Chondrocyte (in vitro differentiated cells): ENCODE measurements around the gene USP4. TPM values are rescaled to one million over a fixed set of nuclear protein-coding genes. Genes with fewer than 3 reads are reported as not detected.
"Not testable (repeated sequence)": the region's sequence is repeated elsewhere in the genome, so short reads cannot be mapped to it uniquely, and the experiment has no call there.

Source experiments
- DNase-seq: peaks from one replicate; pipeline ENCODE4 v3.0.0; 2021; ENCODE audit warnings: mixed read lengths, low spot score
- H3K27ac Mint-ChIP-seq: one replicate; pipeline ENCODE4 v1.8.0; 2021; ENCODE audit warnings: mild to moderate bottlenecking, moderate library complexity, mixed read lengths; ENCODE audit not compliant: unreplicated experiment
- H3K27me3 Mint-ChIP-seq: 2 replicates; pipeline ENCODE4 v1.8.0; 2021; ENCODE audit warnings: low read depth, mixed read lengths
- H3K36me3 Mint-ChIP-seq: 2 replicates; pipeline ENCODE4 v1.8.0; 2021; ENCODE audit warnings: low read depth, mixed read lengths
- H3K4me1 Mint-ChIP-seq: 2 replicates; pipeline ENCODE4 v1.8.0; 2021; ENCODE audit warnings: low read depth, mild to moderate bottlenecking, mixed read lengths
- H3K4me3 Mint-ChIP-seq: one replicate; pipeline ENCODE4 v1.8.0; 2021; ENCODE audit warnings: mild to moderate bottlenecking, moderate library complexity, mixed read lengths; ENCODE audit not compliant: unreplicated experiment
- H3K9me3 Mint-ChIP-seq: 2 replicates; pipeline ENCODE4 v1.8.0; 2021; ENCODE audit warnings: low read depth, mixed read lengths
- total RNA-seq: library from RNA; stranded (reverse); gene quantifications from 3 replicates; pipeline ENCODE4 v1.2.1, GENCODE V29; 2021
- TF ChIP-seq, protein P1 (sequence below): fragments of 200-600 bp; sonication (generic); IDR thresholded peaks from 2 replicates; pipeline ENCODE4 v1.5.0; 2021; ENCODE audit warnings: antibody characterized with exemption, mild to moderate bottlenecking, moderate library complexity

Gene USP4
- total RNA-seq, 1 donor from 2014 or later, result 31.9 TPM

DNA sequence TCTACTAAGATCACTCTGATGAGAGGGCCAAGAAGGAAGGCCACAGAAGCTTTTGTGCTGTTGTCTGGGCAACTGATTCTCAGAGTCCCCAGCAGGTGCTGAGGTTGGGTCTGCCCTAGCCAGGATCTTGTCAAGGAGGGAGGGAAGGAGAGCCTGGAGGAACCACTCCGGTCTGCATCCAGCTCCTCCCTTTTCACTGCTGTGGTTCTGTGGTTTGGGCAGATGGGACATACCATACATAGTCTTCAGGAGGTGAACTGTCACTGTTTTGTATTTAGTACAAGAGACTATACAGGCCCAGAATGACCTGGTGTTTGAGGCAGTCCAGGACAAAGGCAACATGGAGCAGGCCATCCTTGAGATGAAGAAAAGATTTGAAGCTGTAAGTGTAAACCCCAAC lies 84.7 kb downstream of the USP4 start:
- Mint-ChIP-seq H3K4me1 (no peaks in the 10 kb centered on the region), H3K9me3 (no peaks in the 10 kb centered on the region), H3K4me3 (no peak overlapping the region), H3K27me3 (no peaks in the 10 kb centered on the region), H3K36me3 (no peaks in the 10 kb centered on the region), H3K27ac (no peak overlapping the region)
- no peak for DNase-seq
- TF ChIP-seq, protein P1, sequence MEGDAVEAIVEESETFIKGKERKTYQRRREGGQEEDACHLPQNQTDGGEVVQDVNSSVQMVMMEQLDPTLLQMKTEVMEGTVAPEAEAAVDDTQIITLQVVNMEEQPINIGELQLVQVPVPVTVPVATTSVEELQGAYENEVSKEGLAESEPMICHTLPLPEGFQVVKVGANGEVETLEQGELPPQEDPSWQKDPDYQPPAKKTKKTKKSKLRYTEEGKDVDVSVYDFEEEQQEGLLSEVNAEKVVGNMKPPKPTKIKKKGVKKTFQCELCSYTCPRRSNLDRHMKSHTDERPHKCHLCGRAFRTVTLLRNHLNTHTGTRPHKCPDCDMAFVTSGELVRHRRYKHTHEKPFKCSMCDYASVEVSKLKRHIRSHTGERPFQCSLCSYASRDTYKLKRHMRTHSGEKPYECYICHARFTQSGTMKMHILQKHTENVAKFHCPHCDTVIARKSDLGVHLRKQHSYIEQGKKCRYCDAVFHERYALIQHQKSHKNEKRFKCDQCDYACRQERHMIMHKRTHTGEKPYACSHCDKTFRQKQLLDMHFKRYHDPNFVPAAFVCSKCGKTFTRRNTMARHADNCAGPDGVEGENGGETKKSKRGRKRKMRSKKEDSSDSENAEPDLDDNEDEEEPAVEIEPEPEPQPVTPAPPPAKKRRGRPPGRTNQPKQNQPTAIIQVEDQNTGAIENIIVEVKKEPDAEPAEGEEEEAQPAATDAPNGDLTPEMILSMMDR, result no peak

GRCh38 chr3:49253512-49253911 lies 86.3 kb downstream of the USP4 start:
- Mint-ChIP-seq H3K9me3 (no peaks in the 10 kb centered on the region), H3K36me3 (no peaks in the 10 kb centered on the region), H3K27ac (no peak overlapping the region), H3K27me3 (no peaks in the 10 kb centered on the region), H3K4me1 (no peaks in the 10 kb centered on the region), H3K4me3 (no peak overlapping the region)
- TF ChIP-seq, protein P1, result no peak
- no peak for DNase-seq

DNA sequence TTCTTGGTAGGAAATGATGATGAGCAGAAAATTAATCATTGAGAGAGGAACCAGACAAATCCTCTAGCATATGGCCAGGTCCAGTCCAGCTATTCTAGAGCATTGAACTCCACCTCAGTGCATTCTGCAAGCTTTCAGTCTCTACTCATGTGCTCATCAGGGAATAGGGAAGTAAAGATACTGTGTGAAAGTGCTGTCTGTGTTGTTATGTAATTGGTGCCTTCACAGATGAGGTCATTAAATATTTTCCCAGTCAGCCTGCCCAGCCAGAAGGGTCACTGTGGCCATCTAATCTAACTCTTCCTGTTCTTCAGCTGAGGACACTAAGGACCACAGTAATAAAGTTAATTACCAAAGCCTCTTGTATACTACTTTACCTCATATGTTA lies 91.0 kb downstream of the USP4 start:
- Mint-ChIP-seq H3K27ac (no peak overlapping the region), H3K4me3 (no peak overlapping the region), H3K27me3 (no peaks in the 10 kb centered on the region), H3K9me3 (no peaks in the 10 kb centered on the region), H3K4me1 (no peaks in the 10 kb centered on the region), H3K36me3 (no peaks in the 10 kb centered on the region)
- TF ChIP-seq, protein P1, result no peak
- DNase-seq, result no peak

- H3K27ac Mint-ChIP-seq, result no peak overlapping the region
- H3K4me1 Mint-ChIP-seq, result no peaks in the 10 kb centered on the region
- H3K4me3 Mint-ChIP-seq, result no peak overlapping the region
- DNase-seq, result no peak
- TF ChIP-seq, protein P1, result no peak
- no peaks in the 10 kb centered on the region for H3K9me3 Mint-ChIP-seq
- no peaks in the 10 kb centered on the region for H3K36me3 Mint-ChIP-seq
- peaks cover 2% of the 10 kb centered on the region for H3K27me3 Mint-ChIP-seq
Observed at GRCh38 chr3:49244581-49245205, 95.2 kb downstream of the USP4 start.

GRCh38 chr3:49240091-49240490 lies 99.8 kb downstream of the USP4 start:
- H3K27me3 Mint-ChIP-seq, H3K4me1 Mint-ChIP-seq, H3K9me3 Mint-ChIP-seq, DNase-seq, H3K4me3 Mint-ChIP-seq, H3K36me3 Mint-ChIP-seq, H3K27ac Mint-ChIP-seq: not testable (repeated sequence)
